Stimulated activated CD4-positive, alpha-beta T cell treated with anti-CD3 and anti-CD28 coated beads, TNF-alpha, amount 100 ng/mL, for 4 hours (primary cell): ENCODE measurements around the gene CD320.

Experiments
- DNase-seq, 3 experiments: peaks; one replicate each; pipeline ENCODE4 v3.0.0-alpha.2; 2020; ENCODE audit warnings: low read depth in 3 of 3

Gene CD320

DNA sequence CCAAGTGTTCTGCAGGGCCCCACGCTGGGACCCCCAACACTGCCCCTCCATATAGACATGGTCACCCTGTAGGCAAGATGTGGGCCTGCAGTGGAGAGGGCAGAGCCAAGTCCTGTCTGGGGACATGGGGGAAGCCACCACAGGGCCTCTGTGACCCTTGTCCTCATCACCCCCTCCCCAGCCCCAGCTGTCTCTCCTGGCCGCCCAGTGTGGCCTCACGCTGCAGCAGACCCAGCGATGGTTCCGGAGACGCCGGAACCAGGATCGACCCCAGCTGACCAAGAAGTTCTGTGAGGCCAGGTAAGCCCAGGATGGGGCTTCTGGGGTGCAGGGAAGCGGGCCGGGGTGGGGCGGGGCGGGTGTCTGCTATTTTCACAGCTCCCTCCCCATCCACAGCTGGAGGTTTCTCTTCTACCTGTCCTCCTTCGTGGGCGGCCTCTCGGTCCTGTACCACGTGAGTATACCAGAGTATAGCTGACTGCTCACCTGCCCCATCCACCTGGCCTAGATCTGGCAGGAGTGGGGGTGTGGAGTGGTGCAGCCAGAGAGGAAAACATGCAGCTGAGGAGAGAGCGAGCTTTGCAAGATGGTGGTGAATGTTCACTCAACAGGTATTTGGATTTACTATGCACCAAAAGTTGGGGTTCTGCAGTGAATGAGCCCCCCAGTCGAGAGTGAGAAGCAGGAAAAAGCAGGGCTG, 52.6 kb downstream of the CD320 start:
- DNase-seq = no peak

DNA sequence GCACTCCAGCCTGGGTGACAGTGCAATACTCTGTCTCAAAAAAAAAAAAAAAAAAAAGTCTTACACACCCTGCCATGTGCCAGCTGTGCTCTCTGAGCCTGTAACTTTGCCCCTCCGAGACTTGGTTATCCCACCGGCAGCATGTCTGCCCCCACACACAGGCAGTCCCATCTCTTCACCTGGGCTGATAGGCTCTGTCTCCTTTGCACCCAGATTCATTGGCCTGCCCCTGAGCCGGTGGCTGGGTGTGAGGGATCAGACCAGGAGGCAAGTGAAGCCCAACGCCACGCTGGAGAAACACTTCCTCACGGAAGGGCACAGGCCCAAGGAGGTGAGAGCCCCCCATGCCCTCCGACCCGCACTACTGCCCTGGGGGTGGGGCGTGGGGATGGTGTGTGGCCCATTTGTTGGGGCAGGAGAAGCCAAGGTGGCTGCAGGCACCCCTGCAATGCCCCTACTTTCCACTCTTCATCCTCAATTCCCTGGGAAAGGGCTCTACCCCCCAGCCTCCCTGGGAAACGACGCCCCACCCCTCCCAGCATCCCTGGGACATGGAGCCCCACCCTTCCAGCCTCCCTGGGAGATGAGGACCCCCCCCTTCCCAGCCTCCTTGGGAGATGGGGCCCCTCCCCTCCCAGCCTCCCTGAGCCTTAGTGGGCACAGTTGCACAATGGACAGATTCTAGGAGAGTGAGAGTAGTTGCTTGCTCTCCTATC, 53.7 kb downstream of the CD320 start:
- DNase-seq = no peak

DNA sequence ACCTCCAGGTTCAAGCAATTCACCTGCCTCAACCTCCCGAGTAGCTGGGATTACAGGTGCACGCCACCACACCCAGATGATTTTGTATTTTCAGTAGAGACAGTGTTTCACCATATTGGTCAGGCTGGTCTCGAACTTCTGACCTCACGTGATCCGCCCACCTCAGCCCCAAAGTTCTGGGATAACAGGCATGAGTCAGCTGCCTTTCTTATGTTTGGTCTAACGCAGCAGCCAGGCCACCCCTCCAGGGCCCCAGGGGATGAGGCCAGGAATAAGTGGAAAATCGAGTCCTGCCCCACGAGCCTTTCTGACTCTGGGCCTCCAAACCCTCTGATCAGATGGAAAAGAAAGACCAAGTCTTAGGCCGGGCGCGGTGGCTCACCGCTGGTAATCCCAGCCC, 54.5 kb downstream of the CD320 start:
- no peak for DNase-seq

DNA sequence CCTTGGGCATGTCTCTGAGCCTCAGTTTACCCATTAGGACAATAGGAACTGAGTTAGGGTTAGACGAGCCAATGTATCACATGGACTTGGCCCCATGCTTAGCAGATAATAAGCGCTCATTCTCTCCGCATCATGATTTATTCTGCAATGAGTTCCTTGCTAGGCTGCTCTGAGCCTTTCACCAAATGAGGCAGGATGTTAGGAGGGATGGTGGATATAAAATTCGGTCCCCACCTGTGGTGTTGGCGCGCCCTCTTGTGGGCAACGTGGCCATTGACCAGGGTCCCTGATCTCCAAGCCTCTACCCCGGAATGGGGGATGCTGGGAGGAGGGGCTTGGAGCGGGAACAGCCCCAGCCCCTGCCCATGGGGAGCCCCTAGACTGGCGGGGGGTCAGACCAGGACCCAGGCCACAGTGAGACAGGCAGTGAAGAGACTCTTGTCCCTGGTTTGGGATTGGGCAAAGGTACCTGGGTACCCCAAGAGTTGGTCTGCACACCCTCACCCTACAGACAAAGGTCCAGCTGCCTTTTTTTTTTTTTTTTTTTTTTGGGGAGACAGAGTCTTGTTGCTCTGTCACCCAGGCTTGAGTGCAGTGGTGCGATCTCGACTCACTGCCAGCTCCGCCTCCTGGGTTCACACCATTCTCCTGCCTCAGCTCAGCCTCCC, 55.1 kb downstream of the CD320 start:
- peak; percentile 69 to 81 (median 78) for DNase-seq
